Muscle of arm (tissue), 12 donors: ENCODE results near the gene LONRF2. TPM values are rescaled to one million over a fixed set of nuclear protein-coding genes. Genes with fewer than 3 reads are reported as not detected.

ENCODE experiments used
- DNase-seq: peaks from one replicate; pipeline ENCODE4 v3.0.0-alpha.2; 2013
- polyA plus RNA-seq, 12 donors: library from polyadenylated mRNA; unstranded; fragments of 120-200 nt; gene quantifications; one replicate each; pipeline ENCODE4 v1.2.1, GENCODE V29; 2013; ENCODE audit not compliant: insufficient read length in 12 of 12

The LONRF2 gene
- polyA plus RNA-seq, 12 donors = 0.57 to 1.5 (median 1.2) TPM; not detected in 1

DNA sequence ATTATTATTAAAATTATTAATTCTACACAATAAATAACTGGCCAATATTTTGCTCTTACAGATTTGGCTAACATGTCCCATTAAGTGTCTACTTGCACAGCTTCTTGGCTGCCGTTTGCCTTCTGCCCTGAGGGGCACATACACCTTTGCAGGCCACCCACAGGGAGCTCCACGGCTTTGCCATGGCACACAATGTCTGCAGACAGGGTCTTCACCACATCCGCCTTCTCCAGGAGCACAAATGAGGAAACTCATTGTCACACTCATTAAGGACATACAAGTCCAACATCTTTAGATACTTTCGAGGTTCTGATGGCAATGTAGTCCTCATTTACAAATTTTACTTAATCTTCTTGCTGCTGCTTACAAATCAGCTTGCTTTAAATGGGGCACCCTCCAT is 45.6 kb downstream of the LONRF2 start:
- no peak for DNase-seq

DNA sequence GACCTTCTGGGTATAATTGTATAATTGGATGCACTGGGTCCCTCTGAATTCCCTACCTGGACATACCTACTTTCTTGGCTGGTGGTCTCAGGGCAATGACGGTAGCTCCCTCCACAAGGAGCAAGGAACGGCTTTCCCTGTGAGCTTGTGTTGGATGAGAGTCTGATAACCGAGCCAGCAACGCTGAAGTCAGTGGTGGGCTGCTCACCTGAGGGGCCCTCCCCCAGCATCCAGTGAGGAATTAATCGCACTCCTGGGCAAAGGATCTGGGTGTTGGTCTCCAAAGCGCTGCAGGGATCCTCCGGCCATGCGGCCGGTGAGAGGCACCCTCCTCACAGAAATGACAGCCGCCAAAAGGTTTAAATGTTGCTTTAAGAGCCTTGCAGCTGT is 47.1 kb downstream of the LONRF2 start:
- DNase-seq = no peak

DNA sequence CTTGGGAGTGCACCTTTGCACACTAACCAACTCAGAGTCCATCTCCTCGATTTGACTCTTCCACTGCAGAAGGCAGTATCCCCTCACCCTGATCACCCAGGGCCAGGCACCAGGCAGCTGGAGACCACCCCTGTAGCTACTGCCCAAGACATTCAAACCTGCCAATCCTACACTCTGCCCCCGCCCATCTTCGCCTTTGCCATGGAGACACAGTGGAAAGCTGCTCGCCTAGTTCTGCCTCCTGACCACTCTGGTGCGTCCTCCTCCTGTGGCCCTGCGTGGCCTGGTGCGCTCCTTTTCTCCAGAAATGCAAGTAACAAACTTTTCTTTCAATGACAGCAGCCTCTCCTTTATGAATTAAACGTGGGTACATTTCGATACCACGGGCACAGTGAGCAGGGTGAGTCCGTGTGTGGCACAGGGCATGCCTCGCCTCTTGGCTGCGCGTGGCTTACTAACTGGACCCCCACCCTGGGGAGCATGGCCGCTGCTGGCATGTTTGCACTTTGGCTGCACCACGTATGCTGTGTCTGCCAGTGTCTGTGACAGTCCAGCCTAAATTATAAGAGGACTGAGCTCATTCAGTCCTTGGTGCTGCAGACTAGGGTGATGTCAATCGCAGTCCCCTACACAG is 47.6 kb downstream of the LONRF2 start:
- DNase-seq = no peak

DNA sequence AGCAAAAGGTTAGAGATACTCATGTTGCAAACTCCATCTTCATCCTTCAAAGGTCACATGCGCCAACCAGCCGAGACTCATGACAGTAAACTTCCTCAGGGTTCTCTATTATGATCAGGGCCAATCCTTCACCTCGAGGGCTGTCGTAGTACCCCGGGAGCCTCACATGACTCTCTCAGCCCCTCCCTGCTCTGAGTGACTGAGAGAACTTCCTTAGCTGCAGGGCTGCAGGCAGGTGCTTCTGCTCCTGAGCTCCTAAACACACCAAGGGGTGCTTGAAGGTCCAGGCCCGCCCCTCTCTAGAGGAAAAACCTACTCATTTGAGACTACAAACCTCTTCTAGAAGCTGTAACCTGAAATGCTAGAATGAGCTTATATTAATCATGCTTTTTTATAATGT is 48.2 kb downstream of the LONRF2 start:
- no peak for DNase-seq

DNA sequence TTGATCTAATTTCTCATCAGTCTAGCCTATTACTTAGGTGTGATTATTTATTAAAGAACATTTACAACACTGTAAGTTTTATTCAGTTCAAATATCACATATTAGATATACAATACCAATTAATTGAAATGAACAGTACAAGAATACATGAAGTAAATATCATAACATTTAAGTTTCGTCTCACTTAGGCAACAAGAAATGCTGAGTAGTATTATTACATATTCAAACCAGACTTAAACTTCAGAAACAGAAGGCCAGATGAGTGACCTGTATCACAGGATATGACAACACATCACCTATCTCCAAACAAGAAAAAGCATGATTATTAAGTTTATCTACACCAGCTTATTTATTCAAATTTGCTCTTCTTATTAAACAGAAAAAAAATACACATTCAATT is 48.9 kb downstream of the LONRF2 start:
- no peak for DNase-seq

DNA sequence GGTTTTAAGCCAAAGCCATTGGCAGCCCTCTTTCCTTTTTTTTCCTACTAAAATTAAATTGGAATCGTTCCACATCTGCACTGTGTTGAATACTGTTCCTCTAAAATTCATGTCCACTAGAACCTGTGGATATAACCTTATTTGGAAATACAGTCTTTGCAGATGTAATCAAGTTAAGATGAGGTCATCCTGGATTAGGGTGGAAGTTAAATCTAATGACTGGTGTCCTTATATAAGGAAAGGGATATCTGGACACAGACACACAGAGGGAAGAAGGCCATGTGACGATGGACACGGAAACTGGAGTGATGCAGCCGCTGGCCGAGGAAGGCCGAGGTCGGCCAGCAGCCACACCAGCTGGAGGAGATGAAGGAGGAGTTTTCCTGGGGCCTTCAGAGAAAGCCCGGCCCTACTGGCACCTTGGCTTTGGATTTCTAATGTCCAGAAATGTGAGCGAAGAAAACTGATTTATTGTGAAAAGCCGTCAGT is 49.4 kb downstream of the LONRF2 start:
- peak; percentile 87 for DNase-seq

DNA sequence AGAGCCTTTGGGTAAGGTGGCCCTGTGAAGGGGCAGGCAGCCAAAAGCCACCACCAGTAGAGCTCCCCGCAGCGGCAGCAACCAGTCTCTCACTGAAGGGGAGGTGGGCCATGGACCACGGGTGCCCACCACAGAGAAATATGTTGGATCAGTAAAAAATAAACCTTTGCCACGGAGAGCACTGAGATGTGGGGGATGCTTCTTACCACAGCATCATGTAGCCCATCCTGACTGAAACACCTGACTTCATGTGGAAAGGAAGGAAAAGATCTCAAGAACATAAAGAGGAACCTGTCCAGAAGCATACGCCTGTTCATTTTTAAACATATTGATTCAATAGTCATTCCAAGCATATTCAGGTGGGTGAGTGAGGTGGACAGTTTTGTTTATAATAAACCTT is 51.1 kb downstream of the LONRF2 start:
- DNase-seq = no peak

DNA sequence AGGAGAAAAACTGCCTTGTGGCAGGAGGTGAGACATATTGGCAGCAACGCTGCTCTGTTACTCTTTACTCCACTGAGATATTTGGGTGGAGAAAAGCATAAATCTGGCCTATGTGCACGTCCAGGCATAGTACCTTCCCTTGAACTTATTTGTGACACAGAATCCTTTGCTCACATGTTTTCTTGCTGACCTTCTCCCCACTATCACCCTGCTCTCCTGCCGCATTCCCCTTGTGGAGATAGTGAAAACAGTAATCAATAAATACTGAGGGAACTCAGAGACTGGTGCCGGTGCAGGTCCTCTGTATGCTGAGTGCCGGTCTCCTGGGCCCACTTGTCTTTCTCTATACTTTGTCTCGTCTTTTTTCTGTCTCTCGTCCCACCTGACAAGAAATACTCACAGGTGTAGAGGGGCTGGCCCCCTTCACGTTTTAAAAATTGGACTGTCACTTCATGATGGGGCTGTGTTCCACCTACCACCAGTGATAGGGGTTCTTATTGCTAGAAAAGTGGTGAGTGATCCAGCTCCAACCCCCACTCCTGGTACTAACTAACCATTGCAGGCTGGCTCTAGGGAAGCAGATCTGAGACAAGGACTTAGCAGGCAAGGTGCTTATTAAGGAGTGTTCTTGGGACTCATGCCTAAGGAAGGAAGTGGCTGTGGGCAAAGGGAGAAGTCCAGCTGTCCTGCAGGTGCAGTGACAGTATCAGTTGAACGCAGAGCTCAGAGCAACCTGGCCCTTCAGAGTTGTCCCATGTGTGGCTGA is 51.7 kb downstream of the LONRF2 start:
- DNase-seq = no peak

DNA sequence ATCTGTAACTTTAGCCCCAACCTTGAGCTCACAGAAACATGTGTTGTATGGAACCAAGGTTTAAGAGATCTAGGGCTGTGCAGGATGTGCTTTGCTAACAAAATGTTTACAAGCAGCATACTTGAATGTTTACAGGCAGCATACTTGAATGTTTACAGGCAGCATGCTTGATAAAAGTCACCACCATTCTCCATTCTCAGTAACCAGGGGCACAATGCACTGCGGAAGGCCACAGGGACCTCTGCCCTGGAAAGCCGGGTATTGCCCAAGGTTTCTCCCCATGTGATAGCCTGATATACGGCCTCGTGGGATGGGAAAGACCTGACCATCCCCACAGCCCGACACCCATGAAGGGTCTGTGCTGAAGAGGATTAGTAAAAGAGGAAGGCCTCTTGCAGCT is 52.4 kb downstream of the LONRF2 start:
- DNase-seq = no peak

DNA sequence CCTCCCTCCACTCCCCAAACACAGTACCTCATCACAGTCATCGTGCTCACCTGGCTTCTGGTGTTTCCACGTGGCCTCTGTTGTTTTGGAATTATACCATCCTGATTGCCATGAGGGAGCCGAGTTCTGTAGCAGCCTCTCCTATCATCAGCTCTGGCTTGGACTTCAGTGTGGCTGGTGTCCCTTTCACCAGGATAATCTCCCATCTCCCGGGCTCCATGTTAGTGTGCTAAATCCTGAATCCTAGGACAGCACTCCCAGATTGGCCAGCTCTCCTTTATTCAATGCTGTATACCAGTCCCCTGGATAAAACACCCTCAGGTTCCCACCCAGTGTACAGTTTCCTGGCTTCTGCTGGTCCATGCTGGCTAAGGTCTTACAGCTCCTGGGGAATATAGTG is 53.3 kb downstream of the LONRF2 start:
- DNase-seq = no peak

DNA sequence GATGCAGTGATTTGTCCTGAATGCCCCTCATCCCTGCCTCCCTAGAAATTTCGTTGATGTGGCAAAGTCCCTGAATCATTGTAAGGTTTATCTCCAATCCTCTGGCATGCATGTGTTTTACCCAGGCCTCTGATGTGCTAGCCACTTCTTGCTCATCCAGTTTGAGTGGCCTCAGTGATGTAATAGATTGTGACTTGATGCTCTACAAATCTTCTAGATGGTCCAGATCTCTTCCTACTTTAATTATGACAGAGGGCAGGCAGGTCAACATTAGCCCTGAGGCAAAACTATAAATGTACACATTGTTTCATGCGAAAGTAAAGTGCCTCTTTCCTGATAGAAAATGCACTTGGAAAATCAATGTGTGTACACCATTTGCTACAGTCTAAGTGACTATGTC is 54.5 kb downstream of the LONRF2 start:
- no peak for DNase-seq

DNA sequence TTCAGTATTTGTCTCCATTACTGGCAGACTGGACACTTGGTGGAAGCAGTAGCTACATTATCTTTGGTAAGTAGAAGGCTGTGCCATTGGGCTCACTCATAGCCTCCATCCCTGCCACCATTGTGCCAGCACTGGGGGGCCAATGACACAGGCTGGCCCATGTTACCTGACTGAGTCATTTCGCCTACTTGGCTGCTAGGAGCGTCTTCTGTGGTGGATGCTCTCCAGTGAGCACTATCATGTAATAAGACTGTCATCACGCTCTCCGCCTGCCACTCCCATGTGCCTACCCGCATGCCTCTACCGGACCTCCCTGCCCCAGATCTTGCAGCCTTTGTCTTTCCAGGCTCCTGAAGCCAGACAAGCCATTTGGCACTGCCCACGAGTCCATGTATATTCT is 56.2 kb downstream of the LONRF2 start:
- DNase-seq = no peak

DNA sequence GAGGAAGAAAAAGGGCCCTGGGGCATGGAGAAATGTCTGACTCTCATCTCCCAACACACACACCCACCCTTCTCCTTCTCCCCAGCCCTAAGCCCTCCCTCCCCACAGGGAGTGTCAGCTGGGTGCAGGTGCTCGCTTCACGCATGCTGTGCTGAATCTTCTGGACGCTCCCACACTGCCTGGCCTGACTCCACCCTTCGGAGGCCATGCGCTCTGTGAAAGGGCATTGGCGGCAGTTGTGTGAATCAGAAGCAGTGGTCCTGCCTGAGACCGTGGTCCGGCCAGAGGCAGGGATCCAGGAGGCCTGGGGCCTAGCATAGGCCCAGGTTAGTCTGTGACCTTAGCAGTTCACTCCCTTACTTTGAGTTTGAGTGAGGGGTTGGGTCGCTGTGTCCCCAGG is 57.1 kb downstream of the LONRF2 start:
- no peak for DNase-seq

DNA sequence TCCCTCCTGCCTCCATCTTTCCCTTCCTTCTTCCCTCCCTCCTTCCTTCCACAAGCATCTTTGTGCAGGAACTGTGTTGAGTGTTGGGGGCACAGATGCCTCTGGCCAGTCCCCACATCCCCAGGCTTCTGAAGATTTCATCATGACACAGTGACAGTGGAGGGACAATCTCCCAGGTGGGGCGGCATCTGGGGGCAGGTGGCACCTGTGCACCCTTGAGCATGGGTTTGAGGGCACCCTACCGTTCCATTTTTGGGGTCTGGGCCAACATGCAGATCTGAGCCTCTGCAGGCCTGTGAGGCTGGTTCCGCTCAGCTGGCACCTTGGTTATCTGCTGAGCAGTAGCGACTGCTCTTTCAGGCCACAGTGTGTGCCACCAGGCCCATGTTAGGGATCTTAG is 57.6 kb downstream of the LONRF2 start:
- no peak for DNase-seq

DNA sequence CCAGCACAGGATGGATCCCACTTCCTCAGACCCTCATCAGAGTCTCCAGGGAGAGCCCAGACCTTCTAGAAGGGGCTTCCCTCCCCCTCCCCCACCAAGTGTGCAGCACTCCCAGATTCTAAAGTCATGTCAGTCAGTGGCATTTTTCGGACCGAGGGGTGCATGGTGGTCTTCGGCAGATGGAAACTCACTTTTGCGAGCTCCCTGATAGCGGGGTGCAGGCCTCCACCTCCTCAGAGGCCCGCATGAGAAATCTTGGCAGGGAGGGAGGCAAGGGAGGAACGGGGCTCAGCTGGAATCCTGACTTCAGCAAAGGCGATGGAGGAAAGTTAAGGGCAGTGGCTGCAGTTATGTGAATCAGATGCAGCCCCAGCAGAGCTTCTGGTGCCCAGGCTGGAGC is 58.2 kb downstream of the LONRF2 start:
- no peak for DNase-seq

DNA sequence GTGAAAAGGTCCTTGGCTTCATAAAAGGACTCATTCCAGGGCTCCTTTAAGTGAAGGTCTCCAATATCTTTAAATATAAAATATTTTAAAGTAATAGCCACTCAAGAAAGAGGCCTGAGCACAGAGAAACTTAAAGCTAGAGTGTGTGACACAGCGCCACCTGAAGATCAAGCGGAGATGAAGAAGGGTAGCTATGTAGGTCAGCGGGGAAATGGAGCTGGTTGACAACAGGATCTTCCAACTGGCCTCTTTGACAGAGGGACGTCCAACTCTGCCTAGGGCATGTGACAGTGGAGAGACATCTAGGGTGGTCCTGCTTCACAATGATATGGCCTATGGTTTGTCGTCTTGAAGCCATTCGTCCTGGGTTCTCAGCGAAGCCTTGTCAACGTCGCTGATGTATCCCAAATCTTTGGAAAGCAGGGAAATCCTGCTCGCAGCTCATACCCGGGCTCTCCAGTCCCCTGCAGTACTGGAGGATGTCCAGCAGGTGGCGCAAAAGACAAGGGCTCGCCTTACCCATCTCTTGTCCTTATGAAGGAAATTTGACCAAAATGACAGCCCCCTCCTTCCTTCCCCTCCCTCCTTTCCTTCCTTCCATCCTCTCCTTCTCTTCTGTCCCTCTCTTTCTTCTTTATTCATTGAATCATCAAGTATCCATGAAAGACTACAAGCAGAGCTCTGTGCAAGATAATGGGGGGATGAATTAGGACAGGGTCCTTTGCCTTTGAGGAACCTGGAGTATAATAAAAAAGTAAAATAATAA is 59.6 kb downstream of the LONRF2 start:
- DNase-seq = peak; percentile 75

DNA sequence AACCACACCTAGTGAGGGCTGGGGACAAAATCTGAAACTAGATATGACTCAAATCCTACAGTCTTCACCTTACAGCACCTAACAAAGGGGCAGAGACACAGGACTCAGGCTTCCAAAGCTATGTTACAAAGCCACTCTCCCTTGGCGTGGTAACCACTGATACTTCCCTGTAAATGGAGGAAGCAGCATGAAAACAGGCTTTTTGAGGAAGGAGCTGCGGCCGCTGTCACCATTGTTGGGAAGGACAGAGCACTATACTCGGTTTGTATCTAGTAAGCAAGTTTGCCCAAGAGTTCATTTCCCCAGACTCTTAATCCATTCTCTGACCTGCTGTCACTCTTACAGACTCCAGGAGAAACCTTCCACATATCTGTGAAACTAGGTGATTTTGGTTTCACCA is 60.3 kb downstream of the LONRF2 start:
- DNase-seq = no peak

DNA sequence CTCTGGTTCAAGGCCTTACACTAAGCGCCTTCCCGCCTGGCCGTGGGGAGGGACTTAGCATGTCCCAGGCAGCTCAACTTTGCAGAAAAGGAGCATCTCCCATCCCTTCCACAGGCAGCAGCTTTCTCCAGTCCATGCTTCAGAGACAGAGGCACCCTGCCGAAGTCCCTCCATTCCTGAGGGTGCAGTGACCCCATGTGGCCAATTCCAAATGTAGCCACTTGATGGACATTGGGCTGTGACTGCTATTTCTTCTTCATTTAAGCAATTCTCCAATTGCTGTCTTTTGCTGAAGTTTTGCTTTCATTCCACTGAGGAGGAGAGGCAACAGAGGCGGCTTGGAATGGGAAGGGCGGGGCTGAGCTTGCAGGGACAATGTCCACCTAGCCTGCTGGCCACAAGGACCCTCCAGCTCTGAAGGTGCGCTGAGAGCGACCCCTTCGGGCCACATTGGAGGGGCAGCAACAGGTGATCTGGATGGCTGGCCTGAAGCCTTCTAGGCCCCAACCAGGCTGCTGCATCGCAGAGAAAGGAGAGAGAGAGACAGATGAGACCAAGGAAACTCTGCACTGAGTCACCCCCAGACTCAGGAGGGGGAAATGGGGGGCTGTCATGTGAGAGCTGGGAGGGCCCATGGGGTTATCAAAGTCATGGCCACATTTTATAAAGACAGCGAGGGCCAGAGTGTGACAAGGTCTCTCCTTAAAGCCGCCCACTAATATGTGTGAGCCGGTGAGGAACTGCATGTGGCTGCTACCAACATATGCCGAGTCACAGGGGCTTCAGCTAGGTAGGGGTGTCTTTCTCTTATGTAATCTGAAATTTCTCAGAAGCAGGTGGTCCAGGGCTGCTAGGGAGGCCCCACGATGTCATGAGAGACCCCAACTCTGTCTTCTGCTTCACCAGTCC is 61.3 kb downstream of the LONRF2 start:
- DNase-seq = peak; percentile 81

DNA sequence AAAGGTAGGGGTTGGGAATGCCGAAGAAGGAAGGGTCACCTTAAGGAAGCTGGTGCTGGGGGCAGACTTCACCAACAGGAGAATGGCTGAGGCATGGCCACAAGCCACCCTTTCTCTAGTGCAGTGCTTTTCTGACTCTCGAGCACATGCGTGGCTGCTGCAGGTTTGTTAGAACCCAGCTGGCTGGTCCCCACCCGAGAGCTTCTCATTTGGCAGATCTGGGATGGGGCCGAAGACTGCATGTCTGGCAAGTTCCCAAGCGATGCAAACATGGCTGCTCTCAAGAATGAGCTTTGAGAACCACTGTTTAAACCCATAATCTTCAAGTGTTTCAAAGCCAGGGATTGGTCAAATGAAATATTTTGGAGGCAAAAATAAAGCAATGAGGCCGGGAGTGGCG is 63.2 kb downstream of the LONRF2 start:
- no peak for DNase-seq

DNA sequence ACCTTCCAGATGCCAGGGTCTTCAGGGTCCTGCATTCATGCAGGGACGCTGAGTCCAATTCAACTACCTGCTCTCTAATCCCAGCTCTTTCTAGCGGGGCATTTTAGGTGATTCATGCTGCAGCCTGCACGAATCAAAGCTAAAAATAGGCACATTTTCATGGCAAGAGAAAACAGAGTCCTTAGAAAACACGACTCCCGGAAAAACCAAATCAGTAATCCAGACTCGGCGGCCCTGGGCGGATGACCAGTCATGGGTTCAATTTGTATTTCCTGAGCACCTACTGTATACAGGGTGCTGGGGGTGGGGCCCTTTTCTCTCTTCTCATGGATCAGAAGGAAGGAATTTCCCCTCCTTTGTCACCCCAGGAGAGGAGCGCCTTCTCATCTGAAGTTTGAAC is 64.4 kb downstream of the LONRF2 start:
- DNase-seq = no peak

DNA sequence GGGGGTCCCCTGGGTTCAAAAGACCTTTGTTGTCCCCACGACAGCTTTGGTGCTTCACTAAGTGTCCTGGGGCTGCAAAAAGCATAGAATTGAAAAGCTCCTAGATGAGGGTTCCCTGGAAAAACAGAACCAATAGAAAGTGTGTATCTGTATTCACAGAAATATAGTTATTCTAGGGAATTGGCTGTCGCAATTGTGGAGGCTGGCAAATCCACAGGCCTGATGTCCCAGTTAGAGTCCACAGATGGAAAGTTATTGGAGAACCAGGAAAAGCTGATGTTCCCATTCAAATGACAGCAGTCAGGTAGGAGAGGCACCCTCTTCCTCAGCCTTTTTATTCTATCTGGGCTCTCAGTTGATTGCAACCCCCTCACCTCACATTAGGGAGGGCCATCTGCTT is 65.5 kb downstream of the LONRF2 start:
- no peak for DNase-seq

DNA sequence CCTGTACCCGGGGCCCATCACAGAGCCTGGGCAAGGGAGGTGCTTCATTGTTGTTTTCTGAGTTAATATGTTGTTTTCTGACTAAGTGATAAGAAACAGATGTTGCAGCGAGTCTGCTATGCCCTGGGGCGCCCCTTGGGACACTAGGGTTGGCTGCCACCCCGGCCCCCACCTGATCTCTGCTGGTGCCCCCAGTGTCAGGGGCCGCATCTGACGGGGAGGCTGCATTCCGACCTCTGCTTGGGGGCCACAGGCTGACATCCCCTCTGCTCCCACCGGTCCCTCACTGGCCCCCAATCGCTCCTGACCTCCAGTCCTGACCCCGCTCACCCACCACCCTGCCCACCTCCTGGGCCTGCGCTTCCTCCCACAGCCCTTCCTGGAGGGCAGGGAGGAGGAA is 65.9 kb downstream of the LONRF2 start:
- DNase-seq = no peak
